ENCODE measurements around the gene PLXNA4.
"Not testable (repeated sequence)": the region's sequence is repeated elsewhere in the genome, so short reads cannot be mapped to it uniquely, and the experiment has no call there.

The PLXNA4 gene

DNA sequence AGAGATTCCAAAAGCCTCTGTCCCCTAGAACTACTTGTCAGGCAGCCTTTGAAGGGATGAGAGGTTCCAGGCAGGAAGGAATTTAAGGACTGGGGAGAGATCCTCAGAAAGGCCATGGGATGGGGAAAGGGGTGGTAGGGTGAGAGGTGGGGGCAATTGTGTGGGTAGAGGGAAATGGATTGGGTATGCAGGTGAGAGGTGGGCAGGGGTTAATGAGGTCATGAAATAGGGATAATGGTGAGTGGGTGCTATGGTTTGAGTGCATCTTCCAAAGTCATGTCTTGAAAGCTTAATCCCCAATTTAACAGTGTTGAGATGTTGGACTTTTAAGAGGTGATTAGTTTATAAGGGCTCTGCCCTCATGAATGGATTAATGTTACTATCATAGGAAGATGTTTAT is 383.5 kb downstream of the PLXNA4 start:
- DNase-seq: no peak

DNA sequence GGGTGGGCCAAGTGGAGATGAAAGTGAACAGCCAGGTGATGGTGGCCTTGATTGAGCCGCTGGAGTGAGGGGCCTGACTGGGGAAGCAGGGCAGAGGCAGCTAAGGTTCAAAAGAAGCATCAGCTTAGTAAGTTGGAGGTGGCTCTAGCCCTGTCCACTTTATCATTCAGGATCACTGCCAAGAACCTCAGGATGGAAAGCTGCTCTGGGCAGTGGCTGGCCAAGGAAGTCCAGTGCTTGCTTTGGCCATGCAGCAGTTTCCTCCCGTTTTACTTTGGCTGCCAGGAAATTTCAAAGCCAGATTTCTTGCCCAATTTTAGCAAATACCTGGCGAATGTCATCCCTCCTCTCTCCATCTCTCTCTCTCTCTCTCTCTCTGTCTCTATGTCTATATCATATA is 384.9 kb downstream of the PLXNA4 start:
- DNase-seq: no peak

DNA sequence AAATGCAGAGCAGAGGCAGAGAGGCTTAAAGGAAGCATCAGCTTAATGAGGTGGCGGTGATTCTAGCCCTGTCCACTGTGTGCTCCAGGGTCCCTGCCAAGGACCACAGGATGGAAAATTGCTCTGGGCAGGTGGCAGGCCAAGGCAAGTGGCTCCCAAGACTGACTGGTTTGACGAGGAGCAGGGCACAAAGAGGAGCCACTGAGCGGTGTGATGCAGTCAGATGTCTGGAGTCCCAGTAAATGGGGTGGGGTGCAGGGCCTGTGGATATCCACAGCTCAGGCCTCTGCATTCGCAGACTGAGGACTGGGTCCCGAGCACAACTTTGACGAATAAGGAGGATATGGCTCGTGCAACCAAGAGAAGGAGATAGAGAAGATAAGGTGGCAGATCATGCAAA is 385.6 kb downstream of the PLXNA4 start:
- DNase-seq: no peak

DNA sequence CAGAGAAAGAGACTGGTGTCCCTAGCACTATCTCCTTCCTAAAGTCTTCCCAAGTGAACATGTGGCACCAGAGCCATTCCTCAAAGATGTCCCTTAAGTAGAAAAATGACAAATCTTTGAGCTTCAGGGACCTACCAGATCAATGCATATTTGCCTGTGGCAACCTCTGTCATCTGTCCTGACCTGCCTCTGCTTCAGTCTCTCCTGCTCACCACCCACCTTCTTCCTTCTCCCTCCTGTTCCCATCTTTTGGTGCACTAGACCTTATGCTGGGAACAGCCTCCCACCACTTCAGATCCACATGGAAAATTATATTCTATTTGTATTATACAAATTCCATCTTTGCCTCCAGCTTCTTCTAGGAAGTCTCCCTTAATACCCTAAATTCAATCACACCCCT is 386.4 kb downstream of the PLXNA4 start:
- no peak for DNase-seq

DNA sequence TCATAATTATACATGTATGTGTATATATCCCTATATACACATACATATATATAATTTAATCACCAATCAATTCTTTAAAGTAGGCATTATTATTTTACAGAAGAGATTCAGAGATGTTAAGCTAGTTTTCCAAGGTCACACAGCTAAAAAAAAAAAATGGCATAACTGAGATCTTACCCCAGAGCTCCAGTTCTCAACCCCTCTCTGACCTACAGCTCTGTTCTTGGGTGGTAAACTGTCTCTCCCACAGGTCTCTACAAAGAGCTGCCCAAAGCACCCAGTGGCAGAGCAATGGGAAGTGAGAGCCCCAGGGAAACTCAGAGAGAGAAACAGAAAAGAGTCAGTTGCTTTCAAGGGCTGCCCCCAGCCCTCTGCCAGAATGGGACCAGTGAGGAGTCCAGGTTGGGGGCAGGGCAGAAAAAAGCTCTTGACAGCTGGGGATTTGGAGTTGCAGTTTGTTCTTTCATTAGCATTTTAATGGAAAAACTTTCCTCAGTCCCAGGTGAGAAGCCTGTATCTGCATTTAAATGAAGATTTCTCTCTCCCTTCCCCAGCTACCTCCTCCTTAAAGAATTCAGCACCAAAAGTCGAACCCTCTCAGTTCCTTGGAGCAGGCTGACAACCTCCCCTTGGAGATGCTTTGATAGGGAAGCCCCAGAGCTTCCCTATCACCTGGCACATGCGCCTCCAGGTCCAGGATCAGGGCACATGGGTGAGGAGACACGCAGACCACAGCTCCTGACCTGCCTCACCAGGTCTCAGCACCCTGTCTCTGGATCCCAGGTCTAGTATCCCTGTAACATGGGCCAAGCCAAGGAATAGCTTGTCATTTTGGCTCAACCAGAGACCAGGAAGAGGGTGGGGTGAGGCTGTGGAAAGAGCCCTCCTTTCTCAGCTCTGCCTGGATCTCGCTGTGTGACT is 388.1 kb downstream of the PLXNA4 start:
- no peak for DNase-seq

DNA sequence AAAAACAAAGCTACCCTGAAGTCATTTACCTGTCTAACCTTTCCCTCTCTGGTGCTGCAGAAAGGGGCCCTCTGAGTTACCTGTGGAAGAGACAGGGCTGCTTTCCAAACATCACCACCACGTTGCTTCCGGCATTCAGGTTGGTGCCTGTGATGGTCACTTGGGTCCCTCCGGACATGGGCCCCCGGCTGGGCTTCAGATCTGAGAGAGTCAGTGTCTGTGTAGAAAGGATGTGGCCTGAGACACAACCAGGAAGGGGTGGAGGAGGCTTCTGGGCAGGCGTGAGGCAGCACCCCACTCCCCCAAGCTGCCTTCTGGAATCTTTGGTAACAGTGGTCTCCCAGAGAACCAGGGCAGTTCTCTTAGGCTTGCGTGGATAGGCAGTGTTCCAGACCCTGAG is 388.9 kb downstream of the PLXNA4 start:
- DNase-seq: no peak

DNA sequence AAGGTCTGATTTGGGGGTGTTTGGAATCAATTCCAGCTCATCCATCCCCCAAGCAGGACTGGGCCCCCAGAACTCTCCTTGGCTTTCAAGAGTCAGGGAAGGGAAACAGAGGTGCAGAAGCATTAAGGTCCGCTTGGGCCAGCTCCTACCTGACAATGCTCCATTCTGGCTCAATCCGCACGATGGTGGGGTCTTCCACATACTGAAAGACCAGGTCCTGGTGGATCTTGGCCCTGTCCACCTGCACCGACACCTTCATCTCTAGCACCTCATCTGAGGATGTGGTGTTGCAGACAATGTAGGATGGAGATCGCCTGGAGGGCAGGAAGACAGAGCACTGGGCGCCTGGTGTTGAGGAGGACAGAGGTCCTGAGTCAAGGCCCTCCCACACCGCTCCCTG is 391.1 kb downstream of the PLXNA4 start:
- DNase-seq: no peak

DNA sequence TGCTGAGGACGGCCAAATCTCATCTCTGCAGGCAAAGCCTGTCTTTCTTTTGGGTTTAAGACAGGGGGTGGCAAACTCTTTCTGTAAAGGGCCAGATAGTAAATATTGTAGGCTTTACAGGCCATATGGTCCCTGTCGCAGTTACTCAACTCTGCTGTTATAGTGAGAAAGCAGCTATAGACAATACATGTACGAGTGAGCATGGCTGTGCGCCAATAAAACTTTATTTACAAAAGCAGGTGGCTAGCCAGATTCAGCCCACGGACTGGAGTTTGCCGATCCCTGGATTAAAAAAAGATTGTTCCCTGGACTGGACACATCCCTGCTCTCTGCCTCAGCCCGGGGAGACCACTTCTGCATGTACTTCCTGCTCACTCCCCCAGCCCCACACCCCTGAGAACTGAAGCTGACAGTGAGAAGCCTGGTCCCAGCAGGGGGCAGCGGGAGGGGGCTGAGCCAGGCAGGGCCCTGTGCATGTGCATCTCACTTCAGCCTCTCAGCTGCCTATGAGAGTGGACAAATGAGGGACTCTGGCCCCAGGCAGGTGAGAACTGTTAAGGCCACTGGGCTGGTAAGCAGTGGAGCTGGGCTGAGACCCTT is 392.4 kb downstream of the PLXNA4 start:
- no peak for DNase-seq

DNA sequence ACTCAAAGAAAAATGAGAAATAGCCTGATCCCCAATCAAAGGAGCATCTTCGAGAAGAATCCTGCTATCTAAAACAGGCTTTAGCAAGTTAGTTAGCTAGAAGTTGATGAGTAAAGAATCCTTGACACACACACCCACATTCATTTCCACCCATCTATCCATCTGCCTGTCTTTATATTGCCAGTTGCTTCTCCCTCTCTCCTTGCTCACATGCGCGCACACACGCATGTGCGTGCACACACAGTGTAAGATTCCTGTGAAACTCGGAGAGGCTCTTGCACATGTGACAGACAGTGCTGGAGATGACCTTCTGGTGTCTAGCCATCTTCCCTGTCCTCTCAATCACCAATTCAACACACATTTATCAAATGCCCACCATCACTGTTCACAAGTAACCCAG is 393.3 kb downstream of the PLXNA4 start:
- DNase-seq: no peak

DNA sequence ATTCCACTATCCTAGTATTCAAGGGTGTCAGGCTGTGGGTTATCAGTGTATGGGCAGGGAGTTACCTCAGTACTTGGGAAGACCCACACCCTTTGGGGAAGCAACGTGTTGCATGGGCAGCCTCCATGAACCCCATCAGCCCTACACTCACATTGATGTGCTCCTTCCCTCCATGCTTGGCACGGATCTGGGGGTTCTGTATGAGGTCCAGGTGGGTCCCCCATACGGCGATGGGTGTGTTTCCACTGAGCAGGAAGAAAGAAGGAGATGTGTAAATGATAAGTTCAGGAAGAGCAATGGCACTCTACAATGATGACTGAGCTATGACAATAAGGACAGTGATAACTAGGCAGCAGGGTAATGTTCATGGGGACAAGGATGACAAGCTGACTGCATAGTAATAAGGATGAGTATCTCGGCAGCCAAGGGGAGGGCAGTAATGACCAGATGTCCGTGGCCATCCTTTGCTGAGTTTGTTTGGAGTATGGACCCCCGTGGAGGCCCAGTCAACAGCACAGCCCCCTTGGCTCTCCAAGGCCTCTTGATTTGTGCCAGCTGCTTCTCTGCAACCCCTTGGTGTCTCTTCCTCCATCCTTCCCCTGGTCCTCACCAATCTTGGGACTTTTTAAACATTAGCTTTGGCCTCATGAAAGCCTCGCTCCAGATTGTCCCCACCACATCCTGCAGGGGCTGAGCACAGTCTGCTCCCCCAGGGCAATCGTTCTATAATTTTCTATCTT is 394.2 kb downstream of the PLXNA4 start:
- no peak for DNase-seq

DNA sequence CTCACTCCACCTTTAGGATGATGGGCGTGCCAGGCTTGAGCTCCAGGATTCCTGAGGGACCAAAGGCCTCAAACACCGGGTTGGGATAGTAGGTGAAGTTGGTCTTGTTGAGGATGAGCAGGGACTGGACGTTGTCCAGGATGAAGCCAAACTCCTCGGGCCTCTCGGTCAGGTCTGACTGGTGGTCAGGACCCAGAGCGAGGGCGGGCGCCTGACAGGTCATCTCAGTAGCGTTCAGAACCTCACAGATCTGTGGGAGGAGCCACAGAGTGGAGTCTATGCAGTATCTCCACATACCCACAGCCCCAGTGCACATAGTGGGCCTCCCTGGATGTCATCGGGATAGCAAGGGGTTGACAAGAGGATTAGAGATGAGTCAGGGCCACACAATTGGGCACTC is 394.9 kb downstream of the PLXNA4 start:
- no peak for DNase-seq

DNA sequence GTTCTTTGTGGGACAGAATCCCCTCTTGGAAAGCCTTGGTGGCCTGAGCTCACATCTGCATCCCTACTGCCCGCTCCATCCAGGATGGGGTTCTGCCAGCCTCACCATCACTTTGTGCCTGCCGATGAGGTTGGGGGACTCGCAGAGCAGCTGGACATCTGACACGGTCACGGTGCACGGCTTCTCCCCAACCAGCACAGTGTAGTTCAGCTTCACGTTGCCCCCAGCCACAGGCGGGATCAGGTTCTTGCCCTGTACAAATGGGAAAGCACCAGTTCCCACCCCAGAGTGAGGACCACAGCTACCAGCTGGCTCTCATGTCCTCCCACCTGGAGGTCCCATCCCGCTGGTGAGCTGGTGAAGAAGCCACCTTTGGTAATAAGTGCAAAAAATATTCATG is 395.8 kb downstream of the PLXNA4 start:
- DNase-seq: no peak

DNA sequence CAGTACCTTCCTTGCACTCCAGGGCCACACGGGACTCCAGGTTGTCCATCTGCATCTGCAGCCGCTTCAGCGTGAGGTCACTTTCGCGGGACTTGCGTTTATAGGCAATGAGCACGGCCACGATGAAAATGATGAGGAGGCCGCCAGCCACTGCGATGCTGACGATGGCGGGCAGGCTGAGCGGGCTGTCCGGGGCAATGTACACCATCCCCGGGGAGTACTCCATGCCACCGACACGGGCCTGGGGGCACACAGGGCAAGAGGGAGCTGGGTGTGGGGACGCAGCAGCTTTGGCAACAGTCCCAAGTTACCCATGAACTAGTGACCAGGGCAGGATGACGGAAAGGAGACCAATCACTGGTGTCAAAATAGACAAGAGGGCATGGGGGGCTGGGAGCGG is 396.6 kb downstream of the PLXNA4 start:
- no peak for DNase-seq

DNA sequence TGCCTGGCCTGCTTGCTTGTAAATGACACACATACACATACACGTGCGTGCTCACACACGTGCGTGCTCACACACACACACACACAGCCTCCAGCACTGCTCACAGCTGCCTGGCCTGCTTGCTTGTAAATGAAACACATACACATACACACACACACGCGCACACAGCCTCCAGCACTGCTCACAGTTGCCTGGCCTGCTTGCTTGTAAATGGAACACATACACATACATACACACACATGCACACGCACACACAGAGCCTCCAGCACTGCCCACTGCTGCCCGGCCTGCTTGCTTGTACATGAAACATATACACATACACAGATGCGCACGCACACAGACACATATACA is 397.2 kb downstream of the PLXNA4 start:
- no peak for DNase-seq

DNA sequence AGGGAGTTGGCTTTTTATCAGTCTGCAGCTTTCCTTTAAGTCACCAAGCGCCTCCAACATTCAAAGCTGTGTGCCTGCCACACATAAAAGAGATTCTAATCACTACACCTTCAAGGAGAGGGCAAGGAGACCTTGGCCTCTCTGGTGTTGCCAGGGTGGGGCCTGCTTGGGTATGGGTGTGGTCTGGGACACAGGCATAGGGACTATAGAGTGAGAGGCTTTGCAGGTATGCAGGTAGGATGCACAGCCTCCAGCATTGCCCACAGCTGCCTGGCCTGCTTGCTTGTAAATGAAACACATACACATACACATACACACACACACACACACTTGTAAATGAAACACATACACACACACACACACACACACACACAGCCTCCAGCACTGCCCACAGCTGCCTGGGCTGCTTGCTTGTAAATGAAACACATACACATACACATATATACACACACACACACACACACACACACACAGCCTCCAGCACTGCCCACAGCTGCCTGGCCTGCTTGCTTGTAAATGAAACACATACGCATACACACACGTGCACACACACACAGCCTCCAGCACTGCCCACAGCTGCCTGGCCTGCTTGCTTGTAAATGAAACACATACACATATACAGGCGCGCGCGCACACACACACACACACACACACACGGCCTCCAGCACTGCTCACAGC is 397.7 kb downstream of the PLXNA4 start:
- not testable (repeated sequence) for DNase-seq

DNA sequence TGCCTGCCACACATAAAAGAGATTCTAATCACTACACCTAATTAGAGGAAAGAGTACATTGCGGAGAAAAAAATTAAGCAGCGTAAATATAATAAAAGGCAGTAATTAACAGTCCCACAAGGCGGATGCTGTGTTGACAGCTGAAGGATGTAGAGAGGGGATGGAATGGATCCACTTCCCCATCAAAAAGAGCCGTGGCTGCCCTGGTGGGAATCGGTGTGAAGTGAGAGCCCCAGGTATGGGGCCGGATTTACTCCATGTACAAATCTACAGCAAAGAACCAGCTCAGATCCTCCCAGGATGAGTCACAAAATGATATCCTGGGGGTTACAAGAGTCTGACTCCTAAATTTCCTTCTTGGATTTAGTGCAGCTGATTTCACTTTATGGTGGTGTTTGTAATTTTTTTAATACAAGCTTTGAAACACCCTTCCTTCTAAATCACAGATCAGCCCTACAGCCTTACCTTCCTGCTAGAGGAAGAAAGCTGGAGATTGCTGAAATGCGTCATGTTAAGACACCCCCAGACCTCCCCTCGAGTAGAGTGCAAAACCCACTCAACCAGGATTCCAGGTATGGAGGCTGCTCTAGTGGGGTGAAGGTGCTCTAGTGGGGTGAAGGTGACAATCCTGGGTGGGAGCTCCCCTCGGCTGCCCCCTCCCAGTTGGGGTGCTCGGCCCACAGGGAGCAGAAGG is 398.4 kb downstream of the PLXNA4 start:
- peak in 1 of 3 experiments; percentile 20 for DNase-seq

DNA sequence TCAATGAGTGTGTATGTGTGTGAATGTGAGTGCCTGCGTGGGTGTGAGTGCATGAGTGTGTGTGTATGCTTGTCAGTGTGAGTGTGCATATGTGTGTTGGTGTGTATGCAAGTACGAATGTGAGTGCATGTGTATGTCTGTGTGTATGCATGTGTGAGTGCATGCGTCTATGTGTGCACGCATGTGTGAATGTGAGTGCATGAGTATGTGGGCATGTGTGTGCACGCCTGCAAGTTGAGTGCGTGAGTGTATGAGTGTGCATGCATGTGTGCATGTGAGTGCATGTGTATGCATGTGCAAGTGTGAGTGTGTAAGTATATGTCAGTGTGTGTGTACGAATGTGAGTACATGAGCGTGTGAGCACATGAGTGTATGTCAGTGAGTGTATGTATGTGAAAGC is 399.6 kb downstream of the PLXNA4 start:
- no peak for DNase-seq

DNA sequence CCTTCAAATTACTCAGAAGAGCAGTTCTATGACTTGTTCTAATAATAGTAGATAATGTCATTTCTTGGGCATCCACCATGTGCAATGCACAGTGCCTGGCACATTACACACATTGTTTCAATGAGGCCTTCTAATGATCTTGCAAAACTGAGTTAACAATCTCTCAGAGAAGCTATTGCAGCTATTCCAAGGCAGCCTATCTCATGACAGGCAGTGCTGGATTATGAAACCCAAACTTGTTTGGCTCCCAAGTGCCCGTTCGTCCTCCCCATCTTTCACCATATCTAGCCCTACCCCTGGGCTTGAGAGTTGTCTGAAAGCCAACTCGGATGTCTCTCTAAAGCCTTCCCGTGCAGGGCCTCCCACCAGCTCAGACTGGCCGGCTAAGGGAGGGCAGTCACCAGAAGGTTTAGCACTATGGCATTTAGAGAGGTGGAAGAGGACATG is 405.1 kb downstream of the PLXNA4 start:
- DNase-seq: no peak

DNA sequence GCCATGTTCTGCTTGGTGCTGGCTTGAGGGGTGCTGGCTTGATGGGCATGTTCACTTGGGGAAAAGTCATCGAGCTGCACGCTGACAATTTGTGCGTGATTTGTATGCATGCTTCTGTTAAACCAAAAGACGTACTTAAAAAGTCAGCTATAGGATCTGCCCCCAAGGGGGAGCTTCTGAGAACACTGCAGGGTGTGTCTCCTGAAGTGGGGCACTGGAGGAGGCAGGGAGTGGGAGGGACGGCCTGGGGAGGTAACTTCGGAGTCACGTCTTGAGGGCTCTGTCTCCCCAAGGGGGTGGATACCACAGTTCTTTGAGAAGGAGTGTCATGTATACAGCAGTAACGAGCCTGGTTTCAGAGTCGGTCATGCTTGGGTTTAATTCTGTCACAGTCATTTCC is 406.5 kb downstream of the PLXNA4 start:
- DNase-seq: peak in 1 of 3 experiments; percentile 62

DNA sequence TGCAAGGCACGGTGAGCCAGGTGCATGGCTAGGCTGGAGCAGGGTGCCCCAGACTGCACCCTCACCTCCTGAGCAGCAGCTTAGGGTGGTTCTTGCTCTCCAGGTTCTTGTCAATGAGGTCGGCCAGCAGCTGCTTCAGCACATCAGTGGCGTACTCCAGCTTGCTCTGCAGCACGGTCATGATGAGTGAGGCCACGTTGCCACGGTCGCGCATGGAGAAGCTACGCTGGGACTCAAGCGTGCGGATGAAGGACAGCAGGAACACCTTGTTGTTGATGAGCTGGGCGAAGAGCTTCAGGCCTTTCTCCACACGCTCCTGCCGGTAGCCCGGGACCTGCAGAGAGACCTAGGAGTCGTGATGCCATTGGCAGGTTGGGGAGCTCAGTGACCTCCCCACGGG is 408.0 kb downstream of the PLXNA4 start:
- no peak for DNase-seq

DNA sequence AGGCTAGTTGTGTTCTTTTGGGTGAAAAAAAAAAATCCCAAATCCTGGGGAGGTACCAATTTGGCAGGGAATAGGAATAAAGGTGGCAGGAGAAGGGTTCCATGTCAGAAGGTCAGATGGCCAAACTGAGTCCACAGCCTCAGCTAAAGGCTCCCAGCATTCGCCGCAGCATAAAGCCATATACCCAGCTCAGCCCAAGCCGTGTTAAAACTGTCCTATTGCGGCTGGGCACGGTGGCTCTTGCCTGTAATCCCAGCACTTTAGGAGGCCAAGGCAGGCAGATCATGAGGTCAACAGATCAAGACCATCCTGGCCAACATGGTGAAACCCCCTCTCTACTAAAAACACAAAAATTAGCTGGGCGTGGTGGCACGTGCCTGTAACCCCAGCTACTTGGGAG is 410.6 kb downstream of the PLXNA4 start:
- not testable (repeated sequence) for DNase-seq

DNA sequence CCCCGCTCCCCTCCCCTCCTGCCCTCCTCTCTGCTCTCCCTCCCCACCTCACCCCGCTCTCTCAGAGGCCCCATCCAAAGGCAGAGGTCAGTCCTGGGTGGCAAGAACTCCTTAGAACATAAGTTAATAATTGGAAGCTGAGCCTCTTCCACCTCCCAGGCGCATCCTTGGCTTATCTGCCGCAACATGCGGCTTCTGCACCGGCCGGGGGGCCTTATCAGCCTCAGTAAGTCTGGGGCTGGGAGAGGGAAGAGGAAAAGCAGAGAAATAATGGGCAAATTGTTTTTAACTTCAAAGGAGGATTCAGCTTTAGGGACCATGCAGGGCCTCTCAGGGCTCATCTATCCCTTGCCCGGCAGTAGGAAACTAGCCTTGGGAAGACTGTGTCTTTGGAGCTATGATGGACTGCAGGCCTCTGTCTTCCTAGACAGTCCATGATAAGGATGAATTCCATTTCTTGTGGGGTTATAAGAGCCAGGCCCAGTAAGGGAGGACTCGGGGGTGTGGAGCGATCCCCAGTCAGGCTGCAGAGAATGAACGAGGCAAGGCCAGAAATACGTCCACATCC is 411.6 kb downstream of the PLXNA4 start:
- no peak for DNase-seq

Measured in NCI-H1417 (cell line).